ENCODE data around the gene TENM4. TPM values are rescaled to one million over a fixed set of nuclear protein-coding genes. Genes with fewer than 3 reads are reported as not detected.

Gene TENM4
- total RNA-seq, 4 donors from 2014 or later, result 7.7 to 39.3 (median 16.1) TPM

DNA sequence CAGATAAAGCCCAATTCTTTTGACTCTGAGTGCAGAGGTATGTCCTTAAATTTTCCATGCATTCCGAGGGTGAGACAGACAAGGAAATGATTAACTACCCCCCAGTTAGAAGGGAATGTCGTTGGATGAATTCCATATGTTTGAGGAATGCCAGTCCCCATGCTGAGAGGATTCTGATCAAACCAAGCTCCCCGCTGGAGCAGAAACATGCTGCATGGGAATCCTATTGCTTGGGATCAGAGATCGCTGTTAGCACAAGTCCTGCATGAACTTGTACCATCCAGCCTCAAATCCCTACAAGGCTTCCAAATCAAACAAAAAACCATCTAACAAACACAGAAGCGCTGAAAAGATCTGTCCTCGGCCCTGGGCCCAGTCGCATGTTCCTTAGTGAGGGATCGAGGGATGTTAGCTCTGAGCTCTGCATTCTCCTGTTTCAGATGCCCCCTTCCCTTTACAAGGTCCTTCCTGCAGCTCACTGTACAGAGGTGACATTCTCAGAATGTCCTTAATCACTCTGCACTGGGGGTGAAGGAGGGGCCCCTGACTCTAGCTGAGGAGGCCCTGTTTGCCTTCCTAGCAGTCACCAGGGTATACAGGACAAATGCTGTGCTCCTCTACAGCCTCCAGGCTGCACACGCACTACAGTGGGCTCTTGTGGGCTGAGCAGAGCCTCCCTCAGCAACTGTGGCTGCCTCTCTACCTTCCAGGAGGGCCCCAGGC, 353.4 kb downstream of the TENM4 start:
- Histone ChIP-seq H3K9me3 (no peaks in the 10 kb centered on the region), H3K27ac (peak overlapping the region in 1 of 4 donors; percentile 6), H3K4me3 (no peak overlapping the region), H3K4me1 (peaks cover 7 to 62% (median 29%) of the 10 kb centered on the region in 3 donors), H3K27me3 (no peaks in the 10 kb centered on the region), H3K36me3 (no peaks in the 10 kb centered on the region)
- DNase-seq, result no peak
- 21 to 29% methylated on average over 9 of the region's 9 CpGs for WGBS, 2 donors
- intact Hi-C loops (cut with DNase I), result no loop called here
- TF ChIP-seq, protein P1, sequence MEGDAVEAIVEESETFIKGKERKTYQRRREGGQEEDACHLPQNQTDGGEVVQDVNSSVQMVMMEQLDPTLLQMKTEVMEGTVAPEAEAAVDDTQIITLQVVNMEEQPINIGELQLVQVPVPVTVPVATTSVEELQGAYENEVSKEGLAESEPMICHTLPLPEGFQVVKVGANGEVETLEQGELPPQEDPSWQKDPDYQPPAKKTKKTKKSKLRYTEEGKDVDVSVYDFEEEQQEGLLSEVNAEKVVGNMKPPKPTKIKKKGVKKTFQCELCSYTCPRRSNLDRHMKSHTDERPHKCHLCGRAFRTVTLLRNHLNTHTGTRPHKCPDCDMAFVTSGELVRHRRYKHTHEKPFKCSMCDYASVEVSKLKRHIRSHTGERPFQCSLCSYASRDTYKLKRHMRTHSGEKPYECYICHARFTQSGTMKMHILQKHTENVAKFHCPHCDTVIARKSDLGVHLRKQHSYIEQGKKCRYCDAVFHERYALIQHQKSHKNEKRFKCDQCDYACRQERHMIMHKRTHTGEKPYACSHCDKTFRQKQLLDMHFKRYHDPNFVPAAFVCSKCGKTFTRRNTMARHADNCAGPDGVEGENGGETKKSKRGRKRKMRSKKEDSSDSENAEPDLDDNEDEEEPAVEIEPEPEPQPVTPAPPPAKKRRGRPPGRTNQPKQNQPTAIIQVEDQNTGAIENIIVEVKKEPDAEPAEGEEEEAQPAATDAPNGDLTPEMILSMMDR (IDR thresholded peaks at IDR 0.05), result no peak
- TF ChIP-seq POLR2A (IDR thresholded peaks at IDR 0.05), result no peak

DNA sequence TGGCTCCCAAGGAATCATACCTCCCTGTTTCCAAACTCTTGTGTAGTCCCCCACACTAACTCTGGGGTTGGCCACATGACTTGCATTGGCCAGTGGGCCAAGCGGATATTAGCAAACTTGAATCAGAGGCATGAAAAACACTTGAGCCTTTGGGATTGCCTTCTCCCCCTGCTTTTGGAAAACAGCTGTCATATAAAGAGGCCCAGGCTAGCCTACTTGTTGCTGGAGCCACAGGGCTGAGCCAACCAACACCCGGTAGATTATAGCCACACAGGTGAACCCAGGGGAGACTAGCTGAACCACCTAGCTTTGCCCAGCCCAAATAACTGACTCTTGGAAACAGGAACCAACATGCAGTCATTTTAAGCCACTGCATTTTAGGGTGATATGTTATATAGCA, 354.8 kb downstream of the TENM4 start:
- intact Hi-C loops (cut with DNase I), result no loop called here
- TF ChIP-seq POLR2A (IDR thresholded peaks at IDR 0.05), result no peak
- TF ChIP-seq, protein P1 (IDR thresholded peaks at IDR 0.05), result no peak
- Histone ChIP-seq H3K9me3 (no peaks in the 10 kb centered on the region), H3K4me3 (no peak overlapping the region), H3K36me3 (no peaks in the 10 kb centered on the region), H3K27ac (no peak overlapping the region), H3K27me3 (no peaks in the 10 kb centered on the region), H3K4me1 (peaks cover 4 to 55% (median 22%) of the 10 kb centered on the region in 3 donors)
- DNase-seq, result no peak
- 79 to 100% methylated on average over 1 to 2 of the region's 2 CpGs for WGBS, 2 donors

DNA sequence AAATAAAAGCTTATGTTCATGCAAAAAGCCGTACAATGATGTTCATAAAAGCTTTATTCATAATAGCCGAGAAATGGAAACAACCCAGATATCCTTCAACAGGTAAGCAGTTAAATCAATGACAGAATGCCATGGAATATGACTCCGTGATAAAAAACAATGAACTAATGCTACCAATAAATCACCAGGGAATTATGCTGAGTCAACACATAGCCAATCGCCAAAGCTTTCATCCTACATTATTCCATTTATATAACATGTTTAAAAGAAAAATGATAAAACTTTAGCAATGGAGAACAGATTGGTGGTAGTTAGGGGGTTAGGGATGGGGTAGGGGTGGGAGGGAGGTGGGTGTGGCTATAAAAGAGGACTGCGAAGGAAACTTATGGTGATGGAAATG, 356.4 kb downstream of the TENM4 start:
- Histone ChIP-seq H3K4me1 (peaks cover 4 to 43% (median 22%) of the 10 kb centered on the region in 3 donors), H3K4me3 (no peak overlapping the region), H3K36me3 (no peaks in the 10 kb centered on the region), H3K27me3 (no peaks in the 10 kb centered on the region), H3K9me3 (no peaks in the 10 kb centered on the region), H3K27ac (no peak overlapping the region)
- DNase-seq, result no peak
- intact Hi-C loops (cut with DNase I), result no loop called here
- WGBS, 2 donors, result 54 to 73% methylated on average over 5 of the region's 5 CpGs
- TF ChIP-seq, protein P1 (IDR thresholded peaks at IDR 0.05), result no peak
- no peak for TF ChIP-seq POLR2A (IDR thresholded peaks at IDR 0.05)

DNA sequence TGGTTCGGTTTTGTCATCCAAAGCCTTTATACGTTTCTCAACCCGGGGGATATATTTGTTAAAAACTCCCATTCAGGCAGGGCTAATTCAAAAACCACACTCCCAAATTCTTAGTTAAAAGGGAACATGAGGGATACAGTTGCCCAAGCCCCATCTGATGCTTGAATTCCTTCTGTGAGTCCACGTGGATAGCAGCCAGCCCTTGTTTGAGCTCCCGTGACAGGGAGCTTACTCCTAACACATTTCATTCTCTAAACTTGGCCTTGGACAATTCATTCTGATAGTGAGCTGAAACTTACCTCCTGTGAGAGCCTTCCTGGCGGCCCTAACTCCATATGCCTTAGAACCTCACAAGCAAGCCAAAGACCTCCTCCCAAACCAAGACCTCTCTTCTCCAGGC, 357.5 kb downstream of the TENM4 start:
- Histone ChIP-seq H3K27ac (no peak overlapping the region), H3K36me3 (no peaks in the 10 kb centered on the region), H3K4me1 (peaks cover 4 to 42% (median 21%) of the 10 kb centered on the region in 3 donors), H3K9me3 (no peaks in the 10 kb centered on the region), H3K27me3 (no peaks in the 10 kb centered on the region), H3K4me3 (no peak overlapping the region)
- 64 to 80% methylated on average over 5 to 6 of the region's 6 CpGs for WGBS, 2 donors
- TF ChIP-seq, protein P1 (IDR thresholded peaks at IDR 0.05), result no peak
- TF ChIP-seq POLR2A (IDR thresholded peaks at IDR 0.05), result no peak
- intact Hi-C loops (cut with DNase I), result no loop called here
- DNase-seq, result no peak

DNA sequence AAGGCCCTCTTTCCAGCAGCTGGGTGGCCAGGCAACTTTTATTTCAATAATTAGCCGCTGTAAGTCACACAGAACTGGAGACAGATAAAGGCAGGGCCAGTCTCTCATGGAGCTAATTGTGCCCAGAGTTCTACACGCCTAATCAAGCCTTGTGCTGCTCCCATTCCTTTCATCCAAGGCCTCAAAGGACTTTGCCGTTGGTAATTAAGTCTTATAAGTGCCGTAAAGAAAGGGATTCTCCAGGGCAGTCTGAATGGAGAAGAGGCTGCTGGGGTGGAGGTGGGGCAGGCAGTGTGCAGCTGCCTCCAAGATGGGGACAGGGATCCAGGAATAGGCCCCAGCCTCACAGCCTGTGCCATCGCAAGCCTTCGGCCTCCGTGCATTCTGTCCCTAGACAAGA, 357.9 kb downstream of the TENM4 start:
- 73 to 75% methylated on average over 6 to 7 of the region's 7 CpGs for WGBS, 2 donors
- peaks cover 4 to 42% (median 16%) of the 10 kb centered on the region in 3 donors for H3K4me1 ChIP-seq
- H3K27ac ChIP-seq, result no peak overlapping the region
- TF ChIP-seq, protein P1 (IDR thresholded peaks at IDR 0.05), result no peak
- TF ChIP-seq POLR2A (IDR thresholded peaks at IDR 0.05), result no peak
- H3K9me3 ChIP-seq, result no peaks in the 10 kb centered on the region
- no peak overlapping the region for H3K4me3 ChIP-seq
- no peaks in the 10 kb centered on the region for H3K36me3 ChIP-seq
- intact Hi-C loops (cut with DNase I), result no loop called here
- H3K27me3 ChIP-seq, result no peaks in the 10 kb centered on the region
- no peak for DNase-seq
